GM21529 (cell line): ENCODE data around the gene CYP24A1.

Source experiments
- ATAC-seq: cut with Tn5 transposase; IDR thresholded peaks from one replicate; pipeline ENCODE4 v1.9.1; 2021; ENCODE audit not compliant: unreplicated experiment

Gene CYP24A1

GRCh38 chr20:54115172-54115854, 58.5 kb downstream of the CYP24A1 start:
- ATAC-seq: no peak

- ATAC-seq: no peak
Measured at GRCh38 chr20:54114109-54114508, 59.7 kb downstream of the CYP24A1 start.

- ATAC-seq: no peak
Measured at GRCh38 chr20:54113566-54113965, 60.2 kb downstream of the CYP24A1 start.

GRCh38 chr20:54112221-54112884, 61.4 kb downstream of the CYP24A1 start:
- ATAC-seq: no peak

- ATAC-seq: no peak
Measured at GRCh38 chr20:54111460-54111859, 62.3 kb downstream of the CYP24A1 start.

- ATAC-seq: no peak
Measured at GRCh38 chr20:54110457-54110856, 63.3 kb downstream of the CYP24A1 start.

GRCh38 chr20:54110041-54110440, 63.7 kb downstream of the CYP24A1 start:
- ATAC-seq: no peak

- ATAC-seq: no peak
Measured at GRCh38 chr20:54108817-54109216, 65.0 kb downstream of the CYP24A1 start.

- ATAC-seq: no peak
Measured at GRCh38 chr20:54108326-54108642, 65.5 kb downstream of the CYP24A1 start.

GRCh38 chr20:54107600-54108325, 66.0 kb downstream of the CYP24A1 start:
- no peak for ATAC-seq

- ATAC-seq: no peak
Measured at GRCh38 chr20:54107181-54107580, 66.6 kb downstream of the CYP24A1 start.

GRCh38 chr20:54106162-54106561, 67.6 kb downstream of the CYP24A1 start:
- no peak for ATAC-seq

- ATAC-seq: no peak
Measured at GRCh38 chr20:54105653-54106052, 68.1 kb downstream of the CYP24A1 start.

GRCh38 chr20:54104781-54105180, 69.0 kb downstream of the CYP24A1 start:
- ATAC-seq: no peak

GRCh38 chr20:54103762-54104600, 69.8 kb downstream of the CYP24A1 start:
- ATAC-seq: no peak
